NCI-H526 (cell line): Measurements from ENCODE around the gene PRR33.
A peak's percentile ranks its signal among the peaks of the same experiment; 100 is the strongest.

Source experiments
- DNase-seq, 2 experiments: peaks; one replicate each; lab custom pipeline; 2025; lab: John Stamatoyannopoulos, UW

Gene PRR33

GRCh38 chr11:1847006-1847735, 44.5 kb downstream of the PRR33 start:
- DNase-seq: no peak

GRCh38 chr11:1846453-1846932, 45.2 kb downstream of the PRR33 start:
- DNase-seq: no peak

GRCh38 chr11:1845561-1846452, 45.9 kb downstream of the PRR33 start:
- DNase-seq: no peak

DNA sequence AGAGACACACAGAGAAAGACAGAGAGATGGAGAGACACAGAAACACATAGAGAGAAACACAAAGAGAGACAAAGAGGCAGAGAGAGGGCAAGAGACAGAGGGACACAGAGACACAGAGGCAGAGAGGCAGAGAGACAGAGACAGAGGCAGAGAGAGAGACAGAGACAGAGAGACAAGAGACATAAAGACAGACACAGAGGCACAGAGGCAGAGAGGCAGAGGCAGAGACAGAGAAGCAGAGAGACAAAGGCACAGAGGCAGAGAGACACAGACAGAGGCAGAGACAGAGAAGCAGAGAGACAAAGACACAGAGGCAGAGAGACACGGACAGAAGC, 46.6 kb downstream of the PRR33 start:
- no peak for DNase-seq

GRCh38 chr11:1844221-1845094, 47.2 kb downstream of the PRR33 start:
- no peak for DNase-seq

DNA sequence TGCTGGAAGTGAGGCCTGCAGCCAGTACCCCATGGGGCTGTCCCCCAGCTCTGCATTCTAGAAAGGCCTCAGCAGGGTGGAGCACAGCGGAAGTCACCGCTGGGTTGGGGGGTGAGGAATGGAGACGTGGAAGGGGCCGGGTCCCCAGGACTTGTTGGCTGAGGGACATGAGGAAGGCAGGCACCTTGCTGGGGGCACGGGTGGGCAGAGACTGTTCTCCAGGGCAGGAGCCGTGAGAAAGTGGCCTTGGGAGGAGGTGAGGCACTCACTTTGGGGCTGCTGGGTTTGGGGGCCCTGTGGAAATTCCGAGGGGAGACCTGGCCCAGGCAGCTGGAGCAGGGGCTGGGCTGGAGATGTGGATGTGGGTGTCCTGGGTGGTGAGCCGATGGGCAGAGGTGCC, 47.9 kb downstream of the PRR33 start:
- DNase-seq: no peak

- no peak for DNase-seq
These were observed 48.6 kb downstream of the PRR33 start for GRCh38 chr11:1843098-1843473.

GRCh38 chr11:1842149-1843097, 49.3 kb downstream of the PRR33 start:
- DNase-seq: no peak

DNA sequence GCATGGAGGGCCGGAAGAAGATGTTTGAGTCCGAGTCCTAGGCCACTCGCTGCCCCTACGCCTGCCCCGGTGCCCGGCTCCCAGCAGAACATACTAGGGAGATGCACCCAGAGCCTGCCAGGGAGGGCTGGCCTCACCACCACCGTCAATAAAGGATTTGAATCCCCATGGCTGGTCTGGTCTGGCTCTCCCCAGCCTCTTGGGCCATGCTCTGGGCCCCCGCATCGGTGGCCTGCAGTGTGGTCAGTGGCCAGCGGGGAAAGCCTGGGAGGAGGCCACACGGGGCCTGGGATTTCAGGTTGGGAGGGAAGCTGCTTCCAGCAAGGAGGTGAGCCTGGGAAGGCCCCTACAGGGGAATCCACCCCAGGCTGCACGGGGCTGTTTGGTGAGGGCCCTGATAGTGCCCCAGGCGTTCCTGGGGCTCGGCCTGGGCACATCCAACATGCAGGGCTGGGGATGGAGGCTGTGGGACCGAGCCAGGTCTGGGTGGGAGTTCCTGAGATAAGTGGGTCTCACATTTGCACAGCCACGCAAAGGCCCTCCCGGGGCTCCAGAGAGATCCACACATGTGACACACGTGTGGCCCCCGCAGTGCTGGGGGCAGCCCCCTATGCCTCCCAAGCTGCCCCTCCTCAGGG, 50.1 kb downstream of the PRR33 start:
- no peak for DNase-seq

GRCh38 chr11:1840780-1841480, 50.8 kb downstream of the PRR33 start:
- DNase-seq: no peak

- DNase-seq: peak in 1 of 2 experiments; percentile 47
These were observed 51.5 kb downstream of the PRR33 start for GRCh38 chr11:1839924-1840779.

DNA sequence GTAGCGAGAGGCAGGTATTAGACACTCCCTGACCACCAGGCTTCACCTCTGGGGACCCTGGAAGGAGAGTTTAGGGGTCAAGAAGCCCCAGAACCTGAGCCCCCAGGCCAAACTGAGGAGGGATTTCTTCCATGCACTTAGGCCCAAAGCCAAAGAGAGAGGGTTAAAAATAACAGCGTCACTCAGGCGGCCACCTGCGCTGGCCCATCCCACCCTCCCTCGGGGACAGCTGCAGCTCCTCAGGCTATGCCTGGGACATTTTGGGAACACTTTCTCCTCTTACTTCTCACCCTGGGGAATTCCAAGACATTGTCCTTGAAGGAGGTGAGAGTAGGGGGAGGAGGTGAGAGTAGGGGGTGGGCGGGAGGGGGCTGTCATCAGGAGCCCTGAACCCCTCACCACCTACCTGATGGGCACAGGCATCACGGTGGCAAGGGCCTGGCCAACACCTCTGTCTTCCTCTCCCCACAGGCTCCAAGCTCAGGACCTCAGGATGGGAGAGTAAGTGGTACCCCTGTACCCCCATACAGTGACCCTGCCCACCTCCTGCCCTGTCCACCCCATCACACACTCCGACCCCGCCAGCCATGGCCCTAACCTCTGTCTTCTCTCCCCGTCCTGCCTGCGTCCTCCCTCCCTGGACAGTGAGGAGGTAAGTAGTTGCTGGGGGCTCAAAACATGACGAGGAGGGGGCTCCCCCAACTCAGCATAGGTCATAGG, 52.3 kb downstream of the PRR33 start:
- DNase-seq: no peak

GRCh38 chr11:1838426-1839144, 53.1 kb downstream of the PRR33 start, which contains the start of gene TNNI2:
Gene TNNI2, plus strand, starts transcription at chr11:1838981. Its CDS starts 716 bp downstream, at chr11:1839697.
- DNase-seq: no peak
